Measurements from ENCODE around the gene ECE1.
A peak's percentile ranks its signal among the peaks of the same experiment; 100 is the strongest.

ECE1 gene

GRCh38 chr1:21289700-21290545 is at the start of gene ECE1:
Gene ECE1 (minus strand): TSS chr1:21290463. CDS start chr1:21290414, 49 bp downstream.
- DNase-seq, result peak; percentile 31

- DNase-seq, result no peak
These were observed 49.3 kb upstream of the ECE1 start for GRCh38 chr1:21339356-21340229.

- peak; percentile 88 for DNase-seq
These were observed 48.5 kb upstream of the ECE1 start for GRCh38 chr1:21338573-21339355.

GRCh38 chr1:21337928-21338572 is 47.8 kb upstream of the ECE1 start:
- peak; percentile 48 for DNase-seq

GRCh38 chr1:21337454-21337927 is 47.2 kb upstream of the ECE1 start:
- no peak for DNase-seq

GRCh38 chr1:21337010-21337437 is 46.8 kb upstream of the ECE1 start:
- no peak for DNase-seq

- peak; percentile 98 for DNase-seq
These were observed 45.5 kb upstream of the ECE1 start for GRCh38 chr1:21335750-21336224.

GRCh38 chr1:21335088-21335691 is 44.9 kb upstream of the ECE1 start:
- DNase-seq, result peak; percentile 37

- DNase-seq, result peak; percentile 87
These were observed 44.2 kb upstream of the ECE1 start for GRCh38 chr1:21334214-21335087.

- no peak for DNase-seq
These were observed 43.6 kb upstream of the ECE1 start for GRCh38 chr1:21333824-21334213.

GRCh38 chr1:21332554-21333311 is 42.5 kb upstream of the ECE1 start:
- no peak for DNase-seq

GRCh38 chr1:21331752-21332478 is 41.7 kb upstream of the ECE1 start:
- no peak for DNase-seq

- DNase-seq, result no peak
These were observed 40.3 kb upstream of the ECE1 start for GRCh38 chr1:21330544-21330943.

- DNase-seq, result no peak
These were observed 39.1 kb upstream of the ECE1 start for GRCh38 chr1:21329209-21329844.

- DNase-seq, result no peak
These were observed 37.5 kb upstream of the ECE1 start for GRCh38 chr1:21327566-21328323.

- no peak for DNase-seq
These were observed 36.6 kb upstream of the ECE1 start for GRCh38 chr1:21326861-21327344.

GRCh38 chr1:21325731-21326387 is 35.6 kb upstream of the ECE1 start:
- no peak for DNase-seq

Data from DMS79 (cell line).